Putamen (tissue), 1 donor: ENCODE measurements around the gene DCLK3.

Experiments used
- DNase-seq: peaks from one replicate; pipeline ENCODE4 v3.0.0-alpha.2; 2016; ENCODE audit warnings: low spot score

Gene DCLK3

GRCh38 chr3:36764704-36765038 lies 318 bp upstream of the DCLK3 start:
- no peak for DNase-seq

- DNase-seq, result no peak
These were observed 1.2 kb downstream of the DCLK3 start for GRCh38 chr3:36762918-36763849.

GRCh38 chr3:36761779-36762178 lies 2.6 kb downstream of the DCLK3 start:
- no peak for DNase-seq

GRCh38 chr3:36756269-36756668 lies 8.1 kb downstream of the DCLK3 start:
- no peak for DNase-seq

GRCh38 chr3:36751326-36751725 lies 13.0 kb downstream of the DCLK3 start:
- no peak for DNase-seq

GRCh38 chr3:36750737-36751136 lies 13.6 kb downstream of the DCLK3 start:
- no peak for DNase-seq

DNA sequence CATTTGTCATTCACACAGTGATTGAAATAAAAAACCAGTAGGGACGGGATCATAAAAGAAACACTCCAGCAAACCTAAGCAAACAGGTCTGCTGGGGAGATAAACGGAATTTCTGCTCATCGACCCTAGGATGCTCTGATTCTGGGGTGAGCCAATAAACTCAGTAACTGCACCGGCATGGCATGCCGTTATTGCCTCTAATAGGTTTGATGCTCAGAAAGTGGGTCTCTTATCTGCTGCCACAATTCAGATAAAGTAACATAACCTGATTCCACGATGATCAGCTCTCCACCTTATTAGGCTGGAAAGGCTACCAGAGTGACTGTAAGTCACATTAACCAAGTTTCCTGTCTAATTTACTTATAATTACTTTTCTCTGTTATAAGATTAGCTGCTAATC lies 19.6 kb downstream of the DCLK3 start:
- DNase-seq, result no peak

DNA sequence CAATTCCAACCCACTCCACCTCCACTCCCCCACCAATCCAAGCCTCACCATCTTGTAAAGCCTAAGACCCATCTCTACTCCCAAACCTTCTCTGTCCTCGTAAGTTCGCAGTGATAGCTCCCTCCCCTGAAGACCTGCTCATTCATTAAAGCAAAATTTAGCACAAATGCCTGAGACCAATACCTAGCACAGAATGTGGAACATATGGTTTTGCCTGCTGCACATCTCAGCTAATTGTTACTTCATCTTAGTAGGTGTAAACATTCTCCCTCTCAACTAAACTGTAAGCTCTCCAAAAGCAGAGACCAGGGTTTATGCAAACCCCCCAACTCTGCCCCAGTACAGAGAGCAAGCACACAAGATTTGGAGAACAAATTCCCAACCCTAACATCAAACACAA lies 20.5 kb downstream of the DCLK3 start:
- DNase-seq, result no peak

- no peak for DNase-seq
These were observed 23.1 kb downstream of the DCLK3 start for GRCh38 chr3:36741285-36741684.

- DNase-seq, result no peak
These were observed 23.6 kb downstream of the DCLK3 start for GRCh38 chr3:36740787-36741186.

DNA sequence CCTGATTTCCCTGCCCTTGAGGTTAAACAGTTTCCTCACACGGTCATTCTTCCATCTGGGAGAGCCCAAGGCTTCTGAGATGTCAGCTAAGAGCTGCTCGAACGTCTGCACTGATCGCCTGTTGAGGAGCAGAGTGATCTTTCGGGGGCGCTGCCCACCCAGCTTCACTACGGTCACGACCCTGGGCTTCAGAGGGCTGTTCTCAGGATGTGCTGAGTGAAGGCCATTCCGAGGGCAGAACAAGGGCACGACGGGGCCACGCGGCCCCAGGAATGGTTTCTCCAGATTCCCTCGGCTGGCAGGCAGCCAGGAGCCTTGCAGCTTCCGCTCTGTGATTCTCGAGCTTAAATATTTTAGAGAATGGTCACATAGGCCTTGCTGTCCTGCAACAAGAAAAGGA lies 25.7 kb downstream of the DCLK3 start:
- no peak for DNase-seq

DNA sequence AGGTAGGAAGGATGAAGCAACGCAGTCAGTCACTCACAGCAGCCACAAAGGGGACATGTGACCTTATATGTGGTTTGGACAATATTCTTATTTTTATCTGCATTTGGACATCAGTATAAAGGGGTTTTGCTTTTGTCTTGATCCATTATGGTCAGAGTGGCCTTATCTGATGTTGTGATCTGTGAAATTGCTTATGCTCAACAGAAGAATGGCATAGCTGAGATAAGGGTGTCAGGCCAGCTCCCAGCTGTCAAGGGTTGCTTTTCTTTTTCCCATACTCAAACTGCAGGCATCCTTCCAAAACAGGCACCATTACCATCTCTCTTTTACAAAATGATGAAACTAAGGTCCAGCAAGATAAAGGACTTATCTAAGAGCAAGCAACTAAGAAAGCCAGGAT lies 28.1 kb downstream of the DCLK3 start:
- no peak for DNase-seq

DNA sequence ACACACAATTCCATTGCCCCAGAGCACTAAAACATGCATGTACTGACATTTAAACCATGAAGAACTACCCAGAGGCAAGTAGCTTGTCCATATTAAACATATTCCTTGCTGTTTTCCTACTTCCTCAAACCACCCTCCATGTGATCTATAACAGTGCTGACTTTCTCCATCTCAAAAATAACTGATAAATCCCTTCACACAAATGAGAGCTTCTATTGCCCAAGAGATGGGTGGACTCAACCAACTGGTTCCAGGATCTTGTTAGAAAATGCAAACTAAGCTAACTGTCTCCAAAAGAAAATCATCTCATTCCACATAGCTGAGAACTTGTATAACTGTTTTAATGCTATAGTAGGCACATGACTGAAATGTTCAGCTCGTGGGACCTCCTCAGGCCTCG lies 29.6 kb downstream of the DCLK3 start:
- no peak for DNase-seq

DNA sequence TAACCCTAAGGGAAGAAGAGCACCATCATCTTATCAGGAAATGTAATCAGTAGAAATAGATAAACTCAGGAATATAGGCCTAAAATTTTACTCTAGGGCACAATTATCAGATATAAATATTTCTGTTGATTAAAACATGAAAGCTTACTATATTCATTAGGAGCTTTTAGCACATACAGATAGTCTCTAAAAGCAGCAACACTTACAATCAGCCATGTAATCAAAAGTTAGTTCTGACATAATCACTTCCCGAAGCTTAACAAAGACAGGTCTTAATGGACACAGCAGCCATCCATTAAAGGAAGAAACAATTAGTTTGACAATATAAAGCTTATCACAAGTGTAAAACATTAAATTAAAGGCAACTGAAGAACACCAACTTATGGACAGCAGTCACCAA lies 30.6 kb downstream of the DCLK3 start:
- no peak for DNase-seq

- no peak for DNase-seq
These were observed 31.1 kb downstream of the DCLK3 start for GRCh38 chr3:36733162-36733696.

DNA sequence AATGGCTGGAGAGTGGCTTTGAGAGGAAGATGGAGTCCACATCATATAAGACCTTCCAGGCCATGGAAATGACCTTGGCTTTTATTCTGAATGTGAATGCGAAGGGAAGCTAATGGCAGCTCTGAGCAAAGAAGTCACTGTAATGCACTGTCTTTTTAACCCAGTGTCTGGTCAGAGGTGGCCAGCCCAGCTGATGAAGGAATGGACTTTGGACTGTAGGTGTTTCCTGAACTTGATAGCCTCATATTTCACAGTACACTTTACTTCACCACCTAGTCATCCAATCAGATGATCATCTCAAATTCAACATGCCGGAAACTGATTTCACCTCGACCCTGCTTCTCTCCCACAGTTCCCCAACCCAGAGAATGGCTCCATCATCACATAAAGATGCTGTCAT lies 33.4 kb downstream of the DCLK3 start:
- no peak for DNase-seq

GRCh38 chr3:36729204-36730056 lies 34.9 kb downstream of the DCLK3 start:
- DNase-seq, result peak; percentile 39

DNA sequence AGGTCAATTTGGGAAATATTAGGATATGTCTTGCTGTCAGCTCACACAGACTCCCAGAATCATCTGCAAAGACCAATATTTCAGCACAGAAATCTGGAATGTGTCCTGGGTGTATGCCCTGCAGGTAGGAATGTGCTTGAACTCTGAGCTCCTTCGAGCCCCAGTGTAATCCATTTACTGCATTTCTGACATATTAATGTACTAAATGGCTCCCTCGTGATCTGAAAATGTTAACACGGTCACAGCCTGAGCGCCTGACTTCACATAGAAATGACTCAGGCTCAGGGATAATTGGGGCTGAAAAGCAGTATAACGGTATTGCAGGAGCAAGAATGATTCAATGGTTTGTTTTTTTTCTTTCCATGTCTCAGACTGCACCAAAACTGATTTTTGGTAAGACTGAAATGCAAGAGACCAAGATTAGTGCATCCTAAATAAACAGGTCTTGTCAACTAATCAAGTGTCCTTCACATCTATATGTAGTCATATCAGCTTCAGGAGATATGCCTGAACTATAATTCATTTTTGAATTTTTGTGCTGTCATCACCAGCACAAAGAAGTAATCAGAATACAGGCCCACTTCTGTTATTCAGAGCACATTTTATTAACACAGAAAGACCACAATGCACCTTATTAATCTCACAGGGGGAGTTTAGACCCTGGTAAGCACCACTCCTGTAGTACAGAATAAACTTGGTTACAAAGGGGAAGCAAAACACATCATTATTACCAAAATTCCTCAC lies 49.8 kb downstream of the DCLK3 start:
- DNase-seq, result peak; percentile 33

- no peak for DNase-seq
These were observed 50.4 kb downstream of the DCLK3 start for GRCh38 chr3:36713904-36714303.

GRCh38 chr3:36710606-36711005 lies 53.7 kb downstream of the DCLK3 start:
- no peak for DNase-seq

GRCh38 chr3:36709826-36710365 lies 54.5 kb downstream of the DCLK3 start:
- no peak for DNase-seq

GRCh38 chr3:36709281-36709680 lies 55.1 kb downstream of the DCLK3 start:
- no peak for DNase-seq
